SJCRH30 (cell line): ENCODE data around the gene SLAIN2. TPM values are rescaled to one million over a fixed set of nuclear protein-coding genes. Genes with fewer than 3 reads are reported as not detected.

Experiments used
- DNase-seq, 2 experiments: peaks; one replicate each; pipeline ENCODE4 v3.0.0-alpha.2; 2015 to 2020
- H3K27ac ChIP-seq: fragments of 250-450 bp; sonication (Bioruptor Pico); 2 replicates; pipeline ENCODE4 v1.5.1; 2020; ENCODE audit warnings: mild to moderate bottlenecking, moderate library complexity
- H3K27me3 ChIP-seq: fragments of 250-450 bp; sonication (Bioruptor Pico); 2 replicates; pipeline ENCODE4 v1.5.1; 2020; ENCODE audit warnings: mild to moderate bottlenecking, moderate library complexity
- H3K36me3 ChIP-seq: fragments of 250-450 bp; sonication (Bioruptor Pico); 2 replicates; pipeline ENCODE4 v1.5.1; 2020; ENCODE audit warnings: mild to moderate bottlenecking, moderate library complexity
- H3K4me1 ChIP-seq: fragments of 250-450 bp; sonication (Bioruptor Pico); 2 replicates; pipeline ENCODE4 v1.5.1; 2020; ENCODE audit warnings: mild to moderate bottlenecking, moderate library complexity
- H3K4me3 ChIP-seq: fragments of 250-450 bp; sonication (Bioruptor Pico); 2 replicates; pipeline ENCODE4 v1.5.1; 2020; ENCODE audit warnings: mild to moderate bottlenecking, moderate library complexity
- H3K9me3 ChIP-seq: fragments of 250-450 bp; sonication (Bioruptor Pico); replicated peaks from 2 replicates; pipeline ENCODE4 v1.5.1; 2020; ENCODE audit warnings: mild to moderate bottlenecking, moderate library complexity
- total RNA-seq: library from RNA; depleted of rRNA; stranded (reverse); fragments of >200 nt; shearing (Covaris generic); gene quantifications from 2 replicates; pipeline ENCODE4 v1.2.3, GENCODE V29; 2014

SLAIN2 gene
- total RNA-seq, 1 experiment from 2014 or later, result 145 TPM

DNA sequence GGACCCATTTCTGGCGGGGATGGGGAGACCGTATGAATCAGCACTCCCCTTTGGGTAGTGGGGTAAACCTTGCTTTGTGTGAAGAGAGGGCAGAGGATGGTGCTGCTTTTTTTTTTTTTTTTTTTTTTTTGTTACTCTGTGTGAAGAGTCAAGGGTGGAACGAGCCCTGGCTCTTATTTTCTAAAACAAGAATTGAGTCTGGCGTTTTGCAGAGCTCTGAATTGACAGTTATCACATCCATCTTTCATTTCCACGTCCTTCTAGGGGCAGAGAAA is 1.2 kb downstream of the SLAIN2 start:
- Histone ChIP-seq H3K27me3 (no peaks in the 10 kb centered on the region), H3K4me3 (peak overlapping the region; percentile 97), H3K27ac (peak overlapping the region; percentile 94), H3K9me3 (no peaks in the 10 kb centered on the region), H3K36me3 (no peaks in the 10 kb centered on the region; the same call in 1 of the 2 replicates), H3K4me1 (peaks cover 8% of the 10 kb centered on the region; the same call in 1 of the 2 replicates)
- no peak for DNase-seq

DNA sequence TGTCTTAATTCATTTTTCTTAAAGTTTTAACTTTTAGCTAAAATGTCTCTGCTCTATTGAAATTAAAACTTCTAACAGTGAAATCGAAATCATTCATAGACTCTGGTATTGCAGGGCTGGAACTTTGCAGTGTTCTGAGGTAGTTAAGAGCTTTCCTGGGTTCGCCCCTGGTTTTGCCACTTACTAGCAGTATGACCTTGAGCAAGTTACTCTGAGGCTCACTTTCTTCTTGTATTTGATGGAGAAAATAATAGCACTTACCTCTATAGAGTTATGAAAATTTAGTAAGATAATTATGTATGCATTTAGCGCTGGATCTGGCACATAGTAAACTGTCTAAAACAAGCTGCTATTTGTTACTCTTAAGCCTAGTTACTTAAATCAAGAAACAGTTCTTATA is 1.7 kb downstream of the SLAIN2 start:
- Histone ChIP-seq H3K4me3 (peak overlapping the region; percentile 97), H3K27me3 (no peaks in the 10 kb centered on the region), H3K36me3 (peaks cover 2% of the 10 kb centered on the region; the same call in 1 of the 2 replicates), H3K4me1 (peaks cover 8% of the 10 kb centered on the region; the same call in 1 of the 2 replicates), H3K9me3 (no peaks in the 10 kb centered on the region), H3K27ac (peak overlapping the region; percentile 1; the same call in 1 of the 2 replicates)
- DNase-seq, result peak in 1 of 2 experiments; percentile 29

DNA sequence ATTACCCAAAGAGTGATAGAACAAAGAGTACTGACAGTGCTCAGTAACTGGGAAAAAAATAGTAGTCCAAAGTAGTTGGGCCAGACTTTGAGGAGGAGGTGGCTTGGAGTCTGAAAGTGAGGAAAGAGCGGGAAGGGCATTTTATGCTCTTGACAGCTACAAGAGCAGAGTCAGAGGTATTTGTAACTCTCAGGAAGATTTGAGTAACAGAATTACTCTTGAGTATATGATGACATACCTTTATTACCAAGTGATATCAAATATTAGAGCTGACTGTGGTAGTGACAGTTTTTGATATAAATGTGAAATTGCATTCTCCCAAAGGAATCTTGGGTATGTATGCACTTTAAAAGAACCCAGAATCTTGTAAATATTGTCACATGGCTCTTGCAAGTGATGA is 2.2 kb downstream of the SLAIN2 start:
- Histone ChIP-seq H3K27me3 (no peaks in the 10 kb centered on the region), H3K36me3 (peaks cover 2% of the 10 kb centered on the region; the same call in 1 of the 2 replicates), H3K9me3 (no peaks in the 10 kb centered on the region), H3K4me1 (peaks cover 8% of the 10 kb centered on the region; the same call in 1 of the 2 replicates), H3K4me3 (peak overlapping the region; percentile 97), H3K27ac (no peak overlapping the region; the same call in 1 of the 2 replicates)
- no peak for DNase-seq

DNA sequence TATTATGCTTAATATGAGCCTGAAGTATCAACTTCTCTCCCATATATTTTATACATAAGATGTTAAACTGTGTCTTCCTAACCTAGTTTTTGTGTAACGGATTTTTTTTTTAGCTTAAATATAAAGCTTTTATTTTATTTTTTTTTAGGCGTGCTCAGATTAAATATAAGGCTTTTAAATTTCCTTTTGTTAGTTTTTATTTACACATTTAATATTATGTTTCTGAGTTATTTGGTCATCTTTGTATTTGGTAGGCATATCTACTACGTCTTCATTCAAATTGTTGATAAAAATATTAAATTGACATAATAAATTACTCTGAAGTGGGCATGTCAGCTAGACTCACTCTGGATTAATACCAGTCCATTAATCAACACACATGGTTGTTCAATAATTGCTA is 4.2 kb downstream of the SLAIN2 start:
- Histone ChIP-seq H3K4me1 (0 out of 2 replicates have a peak, but pooled peaks cover 3% of the 10 kb centered on the region), H3K4me3 (no peak overlapping the region), H3K27me3 (no peaks in the 10 kb centered on the region), H3K36me3 (peaks cover 4% of the 10 kb centered on the region; the same call in 1 of the 2 replicates), H3K27ac (no peak overlapping the region), H3K9me3 (no peaks in the 10 kb centered on the region)
- no peak for DNase-seq

DNA sequence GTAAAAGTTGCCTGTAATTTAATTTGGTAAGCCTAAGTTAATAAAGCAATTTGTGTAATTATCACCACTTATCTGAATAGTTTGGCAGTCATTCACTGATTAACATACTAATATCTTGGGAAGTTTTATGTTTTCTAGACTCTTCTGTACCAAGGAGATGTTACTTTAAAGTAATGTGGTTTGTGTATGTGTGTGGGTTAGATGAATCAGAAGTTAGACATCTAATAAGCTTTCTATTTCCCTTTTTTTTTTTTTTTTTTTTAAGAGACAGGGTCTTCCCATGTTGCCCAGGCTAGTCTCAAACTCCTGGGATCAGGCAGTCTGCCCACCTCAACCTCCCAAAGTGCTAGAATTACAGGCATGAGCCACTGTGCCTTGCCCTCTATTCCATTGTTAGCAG is 5.3 kb downstream of the SLAIN2 start:
- Histone ChIP-seq H3K36me3 (peaks cover 15% of the 10 kb centered on the region), H3K9me3 (no peaks in the 10 kb centered on the region), H3K4me3 (no peak overlapping the region), H3K27ac (no peak overlapping the region), H3K4me1 (0 out of 2 replicates have a peak, but pooled peaks cover 3% of the 10 kb centered on the region), H3K27me3 (no peaks in the 10 kb centered on the region)
- DNase-seq, result no peak

DNA sequence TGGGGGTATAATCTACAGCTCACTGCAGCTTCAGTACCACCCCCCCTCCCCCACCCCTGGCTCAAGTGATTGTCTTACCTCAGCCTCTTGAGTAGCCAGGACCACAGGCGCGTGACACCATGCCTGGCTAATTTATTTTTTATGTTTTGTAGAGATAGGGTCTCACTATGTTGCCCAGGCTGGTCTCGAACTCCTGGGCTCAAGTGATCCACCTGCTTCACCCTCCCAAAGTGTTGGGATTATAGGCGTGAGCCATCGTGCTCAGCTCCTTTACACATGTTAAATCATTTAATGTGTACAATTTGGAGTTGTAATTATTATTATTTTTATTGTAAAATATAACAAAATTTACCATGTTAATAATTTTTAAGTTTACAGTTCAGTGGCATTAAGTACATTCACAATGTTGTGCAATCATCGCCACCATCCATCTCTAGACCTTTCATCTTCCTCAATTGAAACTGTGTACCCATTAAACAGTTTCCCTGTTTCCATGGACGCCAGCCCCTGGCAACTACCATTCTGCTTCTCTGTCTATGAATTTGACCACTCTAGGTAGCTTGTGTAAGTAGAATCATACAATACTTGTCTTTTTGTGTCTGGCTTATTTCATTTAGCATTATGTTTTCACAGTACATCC is 6.1 kb downstream of the SLAIN2 start:
- no peak for DNase-seq
- Histone ChIP-seq H3K9me3 (no peaks in the 10 kb centered on the region), H3K27ac (no peak overlapping the region), H3K27me3 (no peaks in the 10 kb centered on the region), H3K4me3 (no peak overlapping the region), H3K36me3 (peaks cover 23% of the 10 kb centered on the region), H3K4me1 (0 out of 2 replicates have a peak, but pooled peaks cover 3% of the 10 kb centered on the region)

DNA sequence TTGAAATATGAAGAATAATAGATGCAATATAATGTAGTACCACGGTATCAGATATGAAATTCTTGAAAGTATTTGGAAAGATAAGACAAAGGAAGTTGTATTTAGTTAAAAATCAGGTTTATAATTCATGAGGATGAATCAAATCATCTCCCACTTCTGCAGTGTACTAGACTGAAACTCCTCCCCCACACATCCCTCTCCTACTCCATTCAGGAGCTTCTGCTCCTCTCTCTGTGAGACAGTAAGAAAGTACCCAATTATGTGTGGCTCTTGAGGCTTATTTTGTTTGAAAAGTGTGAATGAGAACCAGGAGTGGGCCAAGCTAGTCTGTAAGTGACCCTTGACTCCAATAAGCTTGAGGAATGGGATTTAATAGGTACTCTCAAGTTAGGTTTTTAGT is 9.5 kb downstream of the SLAIN2 start:
- H3K4me1 ChIP-seq, result no peaks in the 10 kb centered on the region
- H3K9me3 ChIP-seq, result no peaks in the 10 kb centered on the region
- no peak overlapping the region for H3K27ac ChIP-seq
- no peaks in the 10 kb centered on the region for H3K27me3 ChIP-seq
- no peak for DNase-seq
- no peak overlapping the region for H3K4me3 ChIP-seq
- H3K36me3 ChIP-seq, result peaks cover 28% of the 10 kb centered on the region

DNA sequence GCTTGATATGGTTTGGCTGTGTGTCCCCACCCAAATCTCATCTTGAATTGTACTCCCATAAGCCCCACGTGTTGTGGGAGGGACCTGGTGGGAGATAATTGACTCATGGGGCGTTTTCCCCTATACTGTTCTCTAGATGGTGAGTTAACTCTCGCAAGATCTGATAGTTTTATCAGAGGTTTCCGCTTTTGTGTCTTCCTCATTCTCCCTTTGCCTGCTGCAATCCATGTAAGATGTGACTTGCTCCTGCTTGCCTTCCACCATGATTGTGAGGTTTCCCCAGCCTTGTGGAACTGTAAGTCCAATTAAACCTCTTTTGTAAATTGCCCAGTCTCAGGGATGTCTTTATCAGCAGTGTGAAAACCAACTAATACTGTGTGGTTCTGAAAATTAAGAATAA is 11.5 kb downstream of the SLAIN2 start:
- H3K4me3 ChIP-seq, result no peak overlapping the region

DNA sequence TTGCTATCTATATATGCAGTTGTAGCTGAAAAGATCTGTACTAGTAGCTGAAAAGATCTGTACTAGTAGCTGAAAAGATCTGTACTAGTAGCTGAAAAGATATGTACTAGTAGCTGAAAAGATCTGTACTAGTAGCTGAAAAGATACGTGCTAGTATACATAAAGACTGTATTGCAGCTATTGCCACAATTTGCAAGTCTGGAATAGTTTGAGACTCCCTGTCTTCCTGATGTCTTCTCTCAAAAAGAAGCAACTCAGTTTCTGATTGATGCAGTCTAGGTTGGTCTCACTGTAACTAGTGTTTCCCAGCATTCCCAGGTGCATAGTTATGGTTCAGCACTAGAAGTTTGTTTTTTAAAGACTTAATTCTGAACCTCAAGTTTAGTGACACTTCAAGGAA is 15.0 kb downstream of the SLAIN2 start:
- H3K4me3 ChIP-seq, result no peak overlapping the region
- H3K36me3 ChIP-seq, result peaks cover 20% of the 10 kb centered on the region
- DNase-seq, result no peak
- no peaks in the 10 kb centered on the region for H3K9me3 ChIP-seq
- H3K4me1 ChIP-seq, result no peaks in the 10 kb centered on the region
- H3K27ac ChIP-seq, result no peak overlapping the region
- no peaks in the 10 kb centered on the region for H3K27me3 ChIP-seq

More for the DNA sequence above, 11.5 kb downstream of the SLAIN2 start:
- no peak overlapping the region for H3K27ac ChIP-seq
- H3K27me3 ChIP-seq, result no peaks in the 10 kb centered on the region
- H3K4me1 ChIP-seq, result no peaks in the 10 kb centered on the region
- H3K36me3 ChIP-seq, result peaks cover 27% of the 10 kb centered on the region
- H3K9me3 ChIP-seq, result no peaks in the 10 kb centered on the region
- no peak for DNase-seq

DNA sequence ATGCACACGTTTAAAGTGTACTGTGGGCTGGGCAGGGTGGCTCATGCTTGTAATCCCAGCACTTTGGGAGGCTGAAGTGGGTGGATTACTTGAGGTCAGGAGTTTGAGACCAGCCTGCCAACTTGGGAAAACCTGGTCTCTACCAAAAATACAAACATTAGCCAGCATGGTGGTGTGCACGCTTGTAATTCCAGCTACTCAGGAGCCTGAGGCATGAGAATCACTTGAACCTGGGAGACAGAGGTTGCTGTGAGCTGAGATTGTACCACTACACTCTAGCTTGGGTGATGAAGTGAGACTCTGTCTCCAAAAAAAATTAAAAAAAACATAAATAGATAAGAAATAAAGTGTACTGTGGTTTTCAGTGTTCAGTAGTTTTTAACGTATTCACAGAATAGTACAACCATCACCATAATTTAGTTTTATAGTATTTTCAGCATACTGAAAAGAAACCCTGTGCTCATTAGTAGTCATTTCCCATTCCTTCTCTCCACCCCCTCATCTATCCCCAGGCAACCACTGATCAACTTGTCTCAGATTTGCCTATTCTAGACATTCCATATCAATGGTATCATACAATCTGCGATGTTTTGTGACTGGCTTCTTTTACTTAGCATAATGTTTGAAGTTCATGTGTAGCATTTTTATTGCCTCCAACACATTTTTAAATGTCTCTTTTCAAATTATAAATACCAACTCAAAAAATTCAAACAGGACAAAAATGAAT is 19.1 kb downstream of the SLAIN2 start:
- Histone ChIP-seq H3K4me1 (no peaks in the 10 kb centered on the region), H3K27ac (no peak overlapping the region), H3K36me3 (peaks cover 4% of the 10 kb centered on the region), H3K4me3 (no peak overlapping the region), H3K9me3 (no peaks in the 10 kb centered on the region), H3K27me3 (no peaks in the 10 kb centered on the region)
- no peak for DNase-seq

DNA sequence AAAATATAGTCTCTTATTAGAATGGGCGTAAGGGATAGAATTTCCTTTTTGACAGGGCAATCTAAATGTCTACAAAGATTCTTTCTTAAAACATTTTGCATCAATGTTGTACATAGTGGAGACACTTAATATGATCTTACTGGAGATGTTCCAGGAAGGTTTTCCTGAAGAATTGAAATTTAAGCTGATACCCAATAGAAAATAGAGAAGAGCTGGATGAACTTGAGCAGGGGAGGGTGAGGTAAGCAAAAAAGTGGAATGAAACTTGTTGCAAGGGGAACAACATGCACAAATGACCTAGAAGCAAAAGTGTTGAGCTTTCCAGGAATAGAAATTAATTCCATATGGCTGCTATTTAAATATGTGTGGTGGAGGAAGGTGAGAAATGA is 19.7 kb downstream of the SLAIN2 start:
- no peaks in the 10 kb centered on the region for H3K4me1 ChIP-seq
- no peaks in the 10 kb centered on the region for H3K9me3 ChIP-seq
- no peak for DNase-seq
- H3K27me3 ChIP-seq, result no peaks in the 10 kb centered on the region
- peaks cover 4% of the 10 kb centered on the region for H3K36me3 ChIP-seq
- no peak overlapping the region for H3K4me3 ChIP-seq
- H3K27ac ChIP-seq, result no peak overlapping the region

DNA sequence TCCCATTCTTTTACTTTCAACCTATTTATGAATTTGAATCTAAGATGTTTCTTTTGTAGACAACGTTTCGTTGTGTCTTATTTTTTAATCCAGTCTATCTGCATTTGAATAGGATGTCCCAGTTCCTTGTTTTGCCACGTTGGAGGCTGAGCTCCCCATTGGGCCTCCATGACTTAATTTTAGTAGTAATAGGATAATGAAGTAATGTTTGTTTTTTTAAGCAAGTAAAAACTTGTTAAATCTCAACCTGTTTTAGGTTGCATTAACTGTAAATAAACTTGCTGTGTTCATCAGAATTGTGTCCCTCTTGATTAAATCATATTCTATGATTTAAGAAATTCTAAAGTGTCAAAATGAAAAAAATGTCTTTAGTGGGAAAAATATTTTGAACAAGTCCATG is 25.3 kb downstream of the SLAIN2 start:
- Histone ChIP-seq H3K36me3 (peaks cover 5% of the 10 kb centered on the region), H3K4me1 (peaks cover 3% of the 10 kb centered on the region; the same call in 1 of the 2 replicates), H3K4me3 (no peak overlapping the region), H3K27me3 (no peaks in the 10 kb centered on the region), H3K9me3 (no peaks in the 10 kb centered on the region), H3K27ac (no peak overlapping the region)
- DNase-seq, result no peak

DNA sequence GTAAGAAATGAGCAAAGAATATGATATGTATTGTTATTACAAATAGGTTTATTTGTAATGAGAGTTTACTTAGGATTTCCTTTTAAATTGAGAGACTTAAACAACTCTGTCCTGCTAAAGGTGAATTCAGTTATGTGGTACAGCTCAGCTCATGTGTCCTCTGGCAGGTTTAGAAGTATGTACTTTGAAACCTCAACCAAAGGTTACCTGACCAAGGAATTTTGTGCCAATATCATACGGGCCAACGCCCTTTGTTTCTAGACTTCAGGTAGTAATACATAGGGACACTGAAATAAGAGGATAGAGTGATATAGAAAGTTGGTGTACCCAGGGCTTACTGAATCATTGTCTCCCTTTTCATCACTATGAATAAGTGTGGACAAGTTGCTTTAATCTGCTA is 25.7 kb downstream of the SLAIN2 start:
- H3K4me3 ChIP-seq, result no peak overlapping the region
- no peak overlapping the region for H3K27ac ChIP-seq
- H3K9me3 ChIP-seq, result no peaks in the 10 kb centered on the region
- H3K27me3 ChIP-seq, result no peaks in the 10 kb centered on the region
- H3K4me1 ChIP-seq, result peaks cover 3% of the 10 kb centered on the region; the same call in 1 of the 2 replicates
- peaks cover 5% of the 10 kb centered on the region for H3K36me3 ChIP-seq
- DNase-seq, result no peak

DNA sequence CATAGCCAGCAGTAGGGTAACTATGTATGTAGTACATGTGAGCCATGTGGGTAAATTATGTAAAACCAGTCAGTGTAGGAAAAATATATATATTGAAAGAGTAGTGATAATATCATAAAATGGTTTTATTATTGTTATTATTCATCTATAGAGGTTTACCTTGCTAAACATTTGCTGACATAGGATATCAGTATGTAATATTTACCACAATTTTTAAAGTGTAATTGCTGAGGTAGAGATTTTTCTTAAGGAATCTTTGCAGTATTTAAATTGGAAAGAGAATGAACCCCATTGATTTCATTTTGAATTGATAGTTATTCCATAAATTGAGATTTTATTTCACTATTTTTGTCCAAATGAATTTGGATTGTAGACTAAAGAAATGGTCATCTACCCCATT is 27.1 kb downstream of the SLAIN2 start:
- H3K4me1 ChIP-seq, result peaks cover 3% of the 10 kb centered on the region; the same call in 1 of the 2 replicates
- no peak for DNase-seq
- no peaks in the 10 kb centered on the region for H3K27me3 ChIP-seq
- no peak overlapping the region for H3K27ac ChIP-seq
- H3K4me3 ChIP-seq, result no peak overlapping the region
- H3K36me3 ChIP-seq, result peaks cover 8% of the 10 kb centered on the region
- no peaks in the 10 kb centered on the region for H3K9me3 ChIP-seq

DNA sequence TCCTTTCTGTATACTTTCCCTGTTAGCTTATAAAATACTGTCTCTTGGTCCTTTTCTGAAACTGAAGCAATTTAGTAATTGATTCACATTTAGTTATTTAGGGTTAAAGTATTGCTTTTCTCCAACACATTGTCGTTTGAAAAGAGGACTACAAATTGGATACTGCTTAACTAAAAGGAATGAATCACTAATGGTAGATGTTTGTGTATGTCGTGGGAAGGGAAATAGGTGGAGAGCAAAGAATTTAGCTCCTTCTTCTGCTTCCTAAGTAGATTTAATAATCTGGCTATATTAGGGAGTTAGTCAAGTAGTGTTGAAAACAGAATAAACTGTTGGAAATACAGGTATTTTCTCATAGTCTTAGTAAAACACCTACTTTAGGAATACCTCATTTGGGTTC is 27.9 kb downstream of the SLAIN2 start:
- Histone ChIP-seq H3K36me3 (peaks cover 8% of the 10 kb centered on the region), H3K4me1 (peaks cover 3% of the 10 kb centered on the region; the same call in 1 of the 2 replicates), H3K4me3 (no peak overlapping the region), H3K27ac (no peak overlapping the region), H3K27me3 (no peaks in the 10 kb centered on the region), H3K9me3 (no peaks in the 10 kb centered on the region)
- DNase-seq, result no peak
